GM18861 (cell line): ENCODE results near the gene DUSP7.

ENCODE experiments used
- ATAC-seq: cut with Tn5 transposase; IDR thresholded peaks from one replicate; pipeline ENCODE4 v1.9.1; 2021; ENCODE audit not compliant: unreplicated experiment

DUSP7 gene

DNA sequence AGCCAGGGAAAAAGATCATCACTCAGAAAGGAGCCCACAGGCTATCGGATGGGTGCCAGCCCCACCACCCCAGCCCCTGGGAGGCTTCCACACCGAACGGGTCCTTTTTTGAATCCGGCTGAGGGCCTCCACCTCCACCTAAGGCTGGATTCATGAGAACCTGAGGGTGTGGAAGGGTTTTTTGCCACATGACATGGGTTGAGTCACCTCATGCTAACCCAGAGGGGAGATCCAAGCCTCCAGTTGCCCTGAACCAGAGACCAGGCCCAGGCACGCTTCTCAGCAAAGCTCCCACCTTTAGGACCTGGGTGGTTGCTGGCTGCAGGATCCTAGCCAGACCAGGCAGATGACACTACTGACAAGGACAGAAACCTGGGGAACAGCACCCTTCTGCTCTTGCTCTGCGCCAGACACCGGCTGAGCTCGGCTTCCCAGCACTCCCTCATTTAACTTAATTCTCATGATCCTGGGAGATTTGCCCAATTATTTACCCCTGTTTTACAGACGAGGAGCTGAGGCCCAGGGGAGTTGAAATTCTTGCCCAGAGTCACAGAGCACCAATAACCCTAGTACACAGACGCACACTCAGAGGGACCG is 25.6 kb downstream of the DUSP7 start:
- ATAC-seq, result no peak

DNA sequence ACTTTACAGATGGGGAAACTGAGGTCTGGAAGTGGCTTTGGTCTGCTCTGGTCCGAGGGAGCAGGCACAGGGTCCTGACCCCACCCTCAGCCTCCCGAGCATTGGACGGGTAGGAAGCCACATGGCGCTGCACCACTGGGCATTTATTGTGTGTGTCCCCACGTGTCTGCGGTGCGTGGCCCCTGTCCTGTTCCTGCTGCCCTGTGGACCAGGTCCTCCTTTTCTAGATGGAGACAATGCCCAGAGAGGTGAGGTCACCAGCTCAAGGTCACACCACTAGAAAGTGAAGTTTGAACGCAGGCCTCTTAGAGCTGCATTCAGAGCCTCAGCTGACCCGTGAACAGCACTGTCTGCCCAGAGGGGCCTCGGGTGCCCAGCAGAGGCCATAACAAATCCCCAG is 26.8 kb downstream of the DUSP7 start:
- ATAC-seq, result no peak

DNA sequence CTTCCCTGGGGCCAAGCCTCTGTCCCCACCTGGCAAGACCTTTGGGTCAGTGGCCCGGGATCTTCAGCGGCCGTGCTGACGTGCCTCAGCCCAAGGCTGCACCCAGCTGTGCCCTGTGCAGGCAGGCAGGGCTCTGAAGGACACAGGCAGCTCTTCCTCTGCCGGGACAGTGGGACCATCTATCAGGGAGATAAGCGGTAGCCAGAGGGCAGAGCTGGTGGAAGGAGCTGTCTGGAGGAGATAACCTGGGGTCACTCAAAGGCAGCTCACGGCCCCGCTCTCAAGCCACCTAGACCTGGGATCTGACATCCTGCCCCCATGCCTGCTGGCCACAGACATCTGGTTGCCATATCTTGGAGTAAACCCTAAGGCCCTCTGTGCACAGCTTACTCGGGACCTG is 27.3 kb downstream of the DUSP7 start:
- no peak for ATAC-seq

DNA sequence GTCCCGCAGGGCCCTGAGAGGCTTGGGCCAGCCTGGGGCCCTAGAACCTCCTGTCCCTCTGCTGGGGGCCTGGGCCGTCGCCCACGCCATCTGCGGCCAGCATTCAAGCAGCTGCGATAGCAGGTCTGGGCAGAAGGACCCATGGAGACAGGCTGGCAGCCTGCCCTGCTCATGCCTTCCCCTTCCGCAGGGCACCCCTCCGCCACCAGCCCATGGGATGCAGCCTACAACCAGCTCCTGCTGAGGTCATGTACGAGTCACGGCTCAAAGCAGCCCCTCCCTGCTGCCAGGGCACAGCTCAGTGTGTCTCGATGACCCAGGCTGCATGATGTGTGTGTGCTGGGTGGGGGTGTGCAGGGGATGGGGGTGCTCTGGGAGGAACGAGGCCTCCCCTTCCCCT is 27.8 kb downstream of the DUSP7 start:
- no peak for ATAC-seq

DNA sequence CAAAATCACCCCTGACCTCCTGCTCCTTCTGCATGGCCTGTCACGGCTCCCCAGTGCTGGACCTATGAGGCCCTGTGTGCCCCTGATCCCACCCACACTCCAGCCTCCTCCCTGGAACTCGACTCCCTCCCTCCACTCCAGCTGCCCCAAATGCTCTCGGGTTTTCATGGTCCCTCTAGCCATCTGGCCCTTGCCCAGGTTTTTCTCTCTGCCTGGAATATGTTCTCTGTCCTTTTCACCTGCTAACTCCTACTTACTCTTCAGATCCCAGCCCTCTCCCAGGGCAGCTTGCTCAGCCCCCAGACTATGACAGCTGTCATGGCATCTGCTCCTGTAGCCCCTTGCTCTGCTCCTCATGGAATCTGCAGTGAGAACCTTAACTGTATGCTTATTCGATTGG is 30.3 kb downstream of the DUSP7 start:
- ATAC-seq, result no peak

DNA sequence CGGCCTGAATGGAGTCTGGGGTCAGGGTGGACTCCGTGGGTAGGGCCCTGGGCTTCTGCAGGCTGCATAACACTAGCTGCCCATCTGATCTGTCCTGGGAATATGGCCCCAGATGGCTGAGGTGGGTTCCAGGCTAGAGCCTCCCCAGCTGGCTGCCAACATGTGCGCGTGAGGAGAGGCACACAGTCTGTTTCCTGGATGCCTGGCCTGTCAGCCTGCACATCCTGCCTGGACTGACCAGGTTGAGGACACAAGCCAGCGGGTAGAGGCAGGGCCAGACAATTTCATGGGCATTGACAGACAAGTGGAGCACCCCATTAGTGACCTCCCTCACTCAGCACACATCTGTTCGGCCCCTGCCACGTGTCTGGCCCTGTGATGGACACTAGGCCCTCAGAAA is 30.9 kb downstream of the DUSP7 start:
- ATAC-seq, result no peak

DNA sequence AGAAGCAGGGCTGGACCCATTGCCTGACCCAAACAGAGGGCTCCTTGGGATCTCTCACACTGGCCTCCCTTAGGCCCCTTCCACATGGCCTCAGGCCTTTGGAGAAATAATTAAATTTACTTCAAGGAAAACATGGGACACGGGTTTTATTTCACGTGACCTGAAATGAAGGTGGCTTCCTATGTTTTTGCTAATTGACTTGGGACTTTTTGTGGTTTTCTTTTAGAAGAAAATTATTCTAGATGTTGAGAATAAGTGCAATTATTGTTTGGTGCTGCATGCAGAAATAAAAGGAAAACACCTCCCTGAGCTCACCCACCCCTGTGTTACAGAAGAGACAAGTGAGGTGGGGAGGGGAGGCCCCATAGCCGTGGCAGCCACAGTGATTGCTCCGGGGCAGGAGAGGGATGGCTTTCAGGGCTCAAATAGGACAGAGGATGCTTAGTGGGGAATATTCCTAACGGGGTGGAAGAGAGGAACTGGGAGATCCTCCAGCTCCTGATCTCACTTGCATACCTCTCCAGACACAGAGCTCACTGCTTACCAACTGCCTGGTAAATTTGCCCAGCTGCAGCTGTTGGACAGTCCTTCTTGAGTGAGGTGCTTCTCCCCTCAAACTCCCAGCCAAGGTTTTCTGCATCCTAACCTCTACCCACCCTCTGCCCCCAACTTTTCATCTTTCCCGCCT is 31.5 kb downstream of the DUSP7 start:
- no peak for ATAC-seq

DNA sequence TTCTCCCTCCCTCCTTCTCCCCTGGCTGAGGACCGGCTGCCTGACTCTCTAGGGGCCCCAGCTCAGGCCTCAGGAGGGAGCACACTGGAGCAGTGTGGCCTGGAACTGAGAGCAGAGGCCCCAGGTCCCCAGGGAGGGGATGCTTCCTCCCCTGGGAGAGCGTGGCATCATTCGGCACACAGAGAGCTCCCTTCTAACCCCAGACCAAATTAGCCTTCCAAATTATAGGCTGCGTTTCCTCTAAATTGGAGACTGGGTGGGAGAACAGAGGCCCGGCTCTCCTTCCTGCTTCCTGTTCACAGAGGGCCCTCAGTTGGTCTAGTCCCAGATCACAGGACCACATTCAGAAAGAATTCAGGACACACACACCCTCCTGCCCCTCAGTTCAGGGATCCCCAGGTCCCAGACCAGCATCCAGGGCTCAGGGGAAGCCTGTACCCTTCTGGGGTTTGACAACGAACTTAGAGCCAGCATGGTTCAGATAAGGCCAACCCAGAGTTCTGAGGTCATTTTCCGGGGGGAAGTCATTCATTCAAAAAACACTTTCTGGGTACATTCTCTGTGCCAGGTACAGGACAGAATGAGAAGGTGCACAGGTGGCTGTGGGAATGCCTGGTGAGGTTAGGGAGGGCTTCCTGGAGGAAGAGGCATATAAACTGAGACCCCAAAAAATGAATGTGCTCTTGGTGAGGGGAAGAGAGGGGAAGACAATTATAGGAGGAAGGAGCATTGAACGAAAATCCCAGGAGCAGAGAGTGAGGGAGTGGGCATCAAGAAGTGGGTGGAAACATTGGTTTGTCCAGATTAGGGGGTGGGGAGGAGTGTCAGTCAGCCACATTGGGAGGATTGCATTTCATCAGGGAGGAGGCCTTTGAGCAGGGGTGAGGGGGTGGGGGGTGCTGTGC is 32.3 kb downstream of the DUSP7 start:
- peak; percentile 72 for ATAC-seq

DNA sequence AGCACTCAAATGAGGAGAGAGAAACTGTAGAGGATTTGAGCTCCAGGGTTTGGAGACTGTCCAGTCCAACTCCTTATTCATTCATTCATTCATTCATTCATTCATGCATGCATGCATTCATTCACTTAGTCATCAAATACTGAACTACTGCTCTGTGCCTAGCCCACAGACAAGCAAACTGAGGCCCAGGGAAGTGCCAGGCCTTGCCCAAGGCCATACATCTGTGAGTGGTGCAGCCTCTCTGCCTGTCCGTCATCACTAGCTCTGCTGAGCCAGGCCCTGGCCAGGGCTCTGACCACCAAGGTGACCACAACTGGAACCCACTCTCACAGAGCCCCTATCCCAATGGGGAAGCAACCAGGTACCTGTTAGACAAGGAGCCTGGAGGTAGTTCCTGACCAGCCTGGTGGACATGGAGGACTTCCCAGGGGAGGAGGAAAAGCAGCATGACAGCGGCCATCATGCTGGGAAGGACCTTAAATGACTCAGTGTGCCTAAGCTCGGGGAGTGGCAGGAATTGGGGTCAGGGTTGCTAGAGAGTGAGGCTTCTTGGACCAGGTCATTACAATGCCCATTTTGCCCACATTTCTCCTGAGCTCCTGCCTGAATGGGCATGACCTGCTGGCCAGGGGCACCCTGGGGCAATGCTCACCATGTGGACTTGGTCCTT is 33.1 kb downstream of the DUSP7 start:
- ATAC-seq, result no peak

DNA sequence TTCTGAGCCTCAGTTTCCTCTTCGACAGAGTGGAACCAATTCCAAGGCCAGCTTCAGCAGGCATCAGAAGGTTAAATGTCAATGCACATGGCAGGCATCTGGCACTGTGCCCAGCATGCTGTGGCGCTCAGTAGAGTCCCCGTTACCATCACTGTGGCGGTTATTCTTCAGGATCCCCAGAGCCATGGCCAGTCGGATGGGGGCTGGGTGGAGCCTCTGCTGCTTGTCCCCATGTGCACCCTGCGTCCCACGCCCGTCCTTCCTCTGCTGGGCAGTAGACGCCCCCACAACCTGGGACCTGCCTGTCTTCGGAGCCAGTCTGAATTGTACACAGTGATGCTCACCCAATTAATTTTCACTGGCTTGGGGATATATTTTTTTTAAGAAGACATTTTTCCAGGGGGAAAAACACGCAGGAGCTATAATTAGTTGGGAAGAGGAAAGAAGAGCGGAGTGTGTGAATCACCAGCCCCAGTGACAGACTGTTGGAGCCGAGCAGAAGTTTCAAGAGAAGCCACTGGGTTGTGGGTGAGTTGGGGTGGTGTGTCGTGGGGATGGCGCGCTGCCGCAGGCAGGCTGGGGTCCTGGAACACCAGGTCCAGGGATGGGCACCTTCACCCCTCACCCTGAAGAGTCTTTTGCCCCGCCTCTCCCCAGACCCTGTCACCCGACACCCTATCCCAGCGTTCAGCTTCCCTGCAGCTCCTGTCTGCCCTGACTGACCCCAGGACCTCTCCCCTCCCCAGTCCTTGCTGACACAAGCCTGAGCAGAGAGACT is 33.9 kb downstream of the DUSP7 start:
- no peak for ATAC-seq

DNA sequence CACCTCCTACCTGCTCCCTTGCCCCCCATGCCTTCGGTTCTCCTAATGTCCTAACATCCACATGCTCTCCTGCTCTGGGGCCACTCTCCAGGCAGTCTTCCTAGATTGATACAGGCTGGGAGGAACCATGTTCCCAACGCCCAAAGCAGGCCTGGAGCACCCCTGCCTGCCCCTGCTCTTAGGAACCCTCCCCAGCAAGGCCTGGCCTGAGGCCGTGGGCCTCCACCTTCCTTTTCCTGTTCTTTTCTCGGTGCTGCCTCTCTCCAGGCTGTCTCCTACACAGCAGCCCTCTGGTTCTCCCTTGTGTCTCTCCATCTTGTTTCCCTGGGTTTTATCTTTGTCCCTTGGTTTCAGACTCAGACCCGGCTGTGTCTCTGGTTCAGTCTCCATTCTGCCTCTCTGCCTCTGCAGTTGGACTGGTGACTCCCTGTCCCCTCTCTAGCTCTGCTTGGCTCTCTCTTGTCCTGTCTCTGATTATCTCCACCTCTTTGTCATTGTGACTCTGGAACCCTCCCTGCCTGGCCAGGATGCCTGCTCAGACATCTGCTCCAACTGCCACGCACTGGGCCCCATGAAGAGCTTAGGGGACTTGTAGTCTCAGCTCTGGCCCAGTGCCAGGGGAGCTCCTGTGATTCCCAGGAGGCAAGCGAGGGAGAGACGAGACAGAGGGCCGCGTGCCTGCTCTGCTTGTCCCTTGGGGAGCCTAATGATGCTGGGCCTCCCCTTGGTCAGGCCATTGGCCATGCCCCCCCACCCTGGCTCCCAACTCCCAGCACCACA is 34.7 kb downstream of the DUSP7 start:
- no peak for ATAC-seq

DNA sequence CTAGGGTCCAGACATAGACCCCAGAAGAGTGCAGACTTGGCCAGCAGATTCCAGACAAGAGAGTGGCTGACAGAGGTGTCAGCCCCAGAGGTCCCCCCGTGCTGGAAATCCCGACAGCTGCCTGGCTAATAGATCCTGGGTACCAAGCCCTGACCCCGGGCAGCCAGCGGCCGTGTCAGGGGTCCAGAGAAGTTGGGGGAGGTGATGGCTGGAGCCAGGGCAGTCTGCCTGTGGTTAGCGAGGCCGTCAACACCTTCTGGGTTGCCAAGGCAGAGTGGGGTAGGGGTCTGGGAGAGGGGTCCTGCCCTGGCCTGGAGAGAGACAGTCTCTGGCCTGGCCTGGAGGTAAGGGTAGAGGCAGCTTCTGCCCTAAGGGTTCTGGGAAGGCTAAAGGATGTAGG is 35.6 kb downstream of the DUSP7 start:
- ATAC-seq, result no peak

DNA sequence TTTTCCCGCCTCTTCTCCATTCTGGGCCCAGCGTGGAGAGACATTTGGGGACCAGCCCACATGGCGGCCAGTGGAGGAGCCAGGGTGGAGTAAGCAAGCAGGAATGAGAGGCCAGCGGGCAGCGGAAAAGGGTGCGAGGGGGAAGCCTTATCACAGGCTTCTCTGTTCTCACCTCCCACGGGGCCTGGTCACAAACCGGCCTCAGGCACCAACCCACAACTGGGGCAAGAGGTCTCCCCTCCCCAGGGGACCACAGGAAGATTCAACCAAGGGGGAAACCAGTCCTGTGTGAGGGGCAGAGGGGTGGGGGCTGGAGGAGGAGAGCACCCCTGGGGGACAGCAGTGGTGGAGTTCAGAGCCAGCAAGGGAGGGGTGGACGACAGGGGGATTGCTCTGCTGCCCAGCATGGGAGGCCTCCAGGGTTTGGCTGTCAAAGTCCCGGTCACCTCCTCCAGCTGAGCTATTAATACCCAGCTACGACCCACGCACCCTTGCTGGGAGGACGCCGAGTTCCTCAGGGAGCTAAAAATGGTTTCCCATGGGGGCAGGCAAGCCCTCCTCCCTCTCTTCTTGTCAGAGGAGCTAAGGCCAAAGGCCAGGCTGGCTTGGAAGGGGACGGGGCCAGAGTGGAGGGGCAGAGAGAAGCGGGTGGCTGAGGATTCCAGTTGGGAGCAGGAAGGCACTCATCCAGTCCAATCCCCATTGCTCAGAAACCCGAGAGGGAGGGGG is 36.9 kb downstream of the DUSP7 start:
- no peak for ATAC-seq

DNA sequence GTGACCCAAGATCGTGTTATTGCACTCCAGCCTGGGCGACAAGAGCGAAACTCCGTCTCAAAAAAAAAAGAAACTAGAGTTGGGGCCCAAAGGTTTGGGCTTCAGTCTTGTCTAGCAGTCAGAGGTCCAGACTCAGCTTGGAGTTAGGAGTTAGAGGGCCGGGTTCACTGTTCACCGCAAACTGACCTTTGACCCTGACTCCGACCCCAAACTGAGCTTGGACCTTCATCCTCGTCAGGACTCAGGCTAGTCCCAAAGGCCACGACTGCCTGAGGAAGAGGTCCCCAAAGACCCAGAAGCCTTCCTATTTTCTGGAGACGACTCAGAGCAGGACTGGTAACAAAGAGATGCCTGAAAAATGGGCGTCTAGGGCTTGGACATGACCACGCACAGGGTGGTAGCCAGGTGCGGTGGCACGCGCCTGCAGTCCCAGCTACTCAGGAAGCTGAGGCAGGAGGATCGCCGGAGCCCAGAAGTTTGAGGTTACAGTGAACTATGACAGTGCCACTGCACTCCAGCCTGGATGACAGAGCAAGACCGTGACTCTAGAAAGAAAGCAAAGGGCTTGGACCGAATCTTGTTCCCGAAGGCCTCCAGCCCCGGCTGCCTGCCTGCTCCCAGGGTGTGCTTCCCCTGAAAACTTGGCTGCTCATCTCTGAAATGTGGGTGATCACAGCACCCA is 37.9 kb downstream of the DUSP7 start:
- no peak for ATAC-seq

DNA sequence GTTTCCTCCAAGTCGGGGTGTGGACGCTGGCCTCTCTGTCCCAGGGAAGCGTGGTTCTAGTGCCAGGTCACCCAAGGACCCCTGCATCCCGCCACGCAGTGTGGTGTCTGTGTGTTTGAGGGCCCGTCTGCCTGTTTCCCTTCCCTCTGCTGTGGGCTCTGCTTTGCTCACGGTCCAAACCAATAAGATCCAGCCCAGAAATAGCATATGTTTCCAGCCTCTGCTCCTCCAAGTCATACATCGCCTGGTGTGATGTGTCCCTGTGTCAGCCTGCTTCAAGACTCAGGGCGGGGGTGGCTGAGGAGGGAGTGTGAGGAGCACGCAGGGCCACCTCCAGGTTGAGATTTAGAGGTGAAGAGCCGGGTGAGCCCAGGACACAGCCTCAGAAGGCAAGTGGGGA is 38.8 kb downstream of the DUSP7 start:
- no peak for ATAC-seq

DNA sequence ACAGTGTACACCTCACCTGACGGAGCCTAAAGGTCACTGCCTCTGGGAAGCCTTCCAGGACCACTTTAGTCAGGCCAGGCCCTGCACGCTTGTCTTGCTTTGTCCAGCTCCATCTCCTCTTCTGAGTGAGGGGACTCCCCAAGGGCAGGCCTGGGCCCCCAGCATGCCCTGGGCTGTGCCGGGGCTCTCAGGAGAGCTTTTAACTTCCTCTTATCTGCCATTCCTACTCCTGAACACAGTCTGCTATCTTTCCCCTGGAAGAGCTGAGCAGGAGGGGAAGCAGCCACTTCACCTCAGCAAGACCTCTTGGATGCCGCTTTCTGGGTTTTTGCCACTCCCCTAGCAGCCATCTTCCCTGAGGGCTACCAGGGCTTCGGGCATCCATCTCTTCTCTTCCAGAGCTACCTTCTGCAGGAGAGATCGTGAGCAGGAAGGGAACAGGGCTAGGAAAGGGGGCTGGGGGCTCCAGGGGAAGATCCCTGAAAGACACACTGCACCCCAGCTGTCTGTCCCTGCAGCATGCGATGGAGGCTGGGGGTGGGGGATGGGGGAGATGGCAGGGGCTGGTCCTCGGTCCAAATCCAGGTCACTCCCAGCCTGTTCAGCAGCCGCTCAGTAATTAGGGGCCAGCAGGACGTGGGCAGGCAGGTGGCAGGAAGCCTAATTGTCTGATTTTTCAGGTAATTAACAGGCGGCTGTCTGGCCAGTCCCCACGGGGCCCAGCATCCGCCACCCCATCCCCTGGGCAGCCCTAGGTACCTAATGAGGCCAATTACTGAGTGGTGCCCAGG is 40.7 kb downstream of the DUSP7 start:
- ATAC-seq, result no peak

DNA sequence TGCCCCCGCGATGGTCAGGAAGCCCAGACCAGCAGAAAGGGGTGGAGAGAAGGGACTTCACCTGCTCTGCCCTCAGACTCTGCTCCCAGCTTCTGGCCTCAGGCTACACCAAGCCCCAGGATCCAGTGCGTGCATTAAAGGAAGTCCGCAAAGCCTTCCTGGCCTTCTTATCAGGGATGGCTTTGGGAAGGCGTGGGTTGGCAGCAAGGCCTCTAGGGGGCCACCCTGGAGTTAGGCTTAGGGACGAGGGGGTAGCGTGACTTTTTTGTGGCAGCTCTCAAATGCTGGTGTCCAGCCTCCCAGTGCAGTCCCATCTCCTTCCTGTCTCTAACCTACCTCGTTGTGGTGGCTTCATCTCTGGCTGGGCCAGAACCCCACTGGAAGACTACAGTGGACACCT is 41.8 kb downstream of the DUSP7 start:
- no peak for ATAC-seq
